Measurements from ENCODE around the gene NKTR.

NKTR gene

DNA sequence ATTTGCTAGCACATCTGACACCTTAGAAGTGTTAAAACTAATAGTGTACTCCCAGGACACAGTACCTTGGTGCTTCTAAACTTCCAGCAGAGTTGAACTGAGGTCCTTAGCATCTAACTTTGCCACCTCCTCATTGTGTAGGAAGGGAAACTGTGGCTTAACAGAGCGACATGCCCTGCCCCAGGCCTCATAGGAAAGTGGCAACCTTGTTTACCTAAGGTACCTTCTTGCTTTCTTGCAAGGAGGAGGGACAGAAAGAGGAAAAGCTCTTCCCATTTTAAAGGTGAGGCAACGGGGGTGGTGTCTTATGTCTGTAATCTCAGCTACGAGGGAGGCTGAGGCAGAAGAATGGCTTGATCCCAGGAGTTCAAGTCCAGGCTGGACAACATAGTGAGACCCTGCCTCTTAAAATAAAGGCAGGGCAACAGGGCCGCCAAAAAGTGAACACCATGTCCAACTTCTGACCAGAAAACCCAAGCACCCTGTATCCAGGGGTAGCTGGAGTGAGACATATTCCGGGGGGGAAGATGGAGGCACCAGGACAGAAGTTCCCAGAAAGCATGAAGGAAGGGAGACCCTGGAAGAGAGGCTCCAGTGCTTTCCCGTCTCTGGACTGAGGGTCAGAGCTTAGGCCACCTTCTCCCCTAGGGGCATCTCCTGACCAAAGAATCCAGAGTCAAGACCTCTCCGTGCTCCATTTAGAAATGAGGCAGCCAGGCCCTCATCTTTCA, 84.3 kb downstream of the NKTR start:
- H3K4me3 ChIP-seq (ENCODE audit: low read depth, low read length) = no peak overlapping the region
- in situ Hi-C loops (cut with HindIII; ENCODE audit: low pct_ligation_motif_present, low sequenced_read_pairs) = no loop called here
- DNase-seq = no peak
- no peak overlapping the region for H3K27ac ChIP-seq
- H3K27me3 ChIP-seq (replicated peaks) = peaks cover 9% of the 10 kb centered on the region
- TF ChIP-seq, protein P1, sequence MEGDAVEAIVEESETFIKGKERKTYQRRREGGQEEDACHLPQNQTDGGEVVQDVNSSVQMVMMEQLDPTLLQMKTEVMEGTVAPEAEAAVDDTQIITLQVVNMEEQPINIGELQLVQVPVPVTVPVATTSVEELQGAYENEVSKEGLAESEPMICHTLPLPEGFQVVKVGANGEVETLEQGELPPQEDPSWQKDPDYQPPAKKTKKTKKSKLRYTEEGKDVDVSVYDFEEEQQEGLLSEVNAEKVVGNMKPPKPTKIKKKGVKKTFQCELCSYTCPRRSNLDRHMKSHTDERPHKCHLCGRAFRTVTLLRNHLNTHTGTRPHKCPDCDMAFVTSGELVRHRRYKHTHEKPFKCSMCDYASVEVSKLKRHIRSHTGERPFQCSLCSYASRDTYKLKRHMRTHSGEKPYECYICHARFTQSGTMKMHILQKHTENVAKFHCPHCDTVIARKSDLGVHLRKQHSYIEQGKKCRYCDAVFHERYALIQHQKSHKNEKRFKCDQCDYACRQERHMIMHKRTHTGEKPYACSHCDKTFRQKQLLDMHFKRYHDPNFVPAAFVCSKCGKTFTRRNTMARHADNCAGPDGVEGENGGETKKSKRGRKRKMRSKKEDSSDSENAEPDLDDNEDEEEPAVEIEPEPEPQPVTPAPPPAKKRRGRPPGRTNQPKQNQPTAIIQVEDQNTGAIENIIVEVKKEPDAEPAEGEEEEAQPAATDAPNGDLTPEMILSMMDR (IDR thresholded peaks at IDR 0.05; ENCODE audit: low read depth, low read length, missing control alignments) = no peak
- H3K36me3 ChIP-seq (replicated peaks) = no peaks in the 10 kb centered on the region

DNA sequence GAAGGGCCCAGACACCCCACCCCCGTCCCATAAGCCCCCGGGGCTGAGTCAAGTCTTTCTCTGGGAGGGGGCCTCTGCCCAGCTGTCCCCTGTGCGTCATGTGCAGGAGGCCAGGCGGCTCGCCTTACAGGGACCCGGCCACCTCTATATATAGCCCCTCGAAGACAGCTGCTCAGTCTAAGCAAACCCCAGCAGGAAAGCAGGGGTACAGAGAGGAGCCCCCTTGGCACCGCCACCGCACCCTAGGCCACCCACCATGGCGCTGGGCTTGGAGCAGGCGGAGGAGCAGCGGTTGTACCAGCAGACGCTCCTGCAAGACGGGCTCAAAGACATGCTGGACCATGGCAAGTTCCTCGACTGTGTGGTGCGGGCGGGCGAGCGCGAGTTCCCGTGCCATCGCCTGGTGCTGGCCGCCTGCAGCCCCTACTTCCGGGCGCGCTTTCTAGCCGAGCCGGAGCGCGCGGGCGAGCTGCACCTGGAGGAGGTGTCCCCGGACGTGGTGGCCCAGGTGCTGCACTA, 84.9 kb downstream of the NKTR start, which contains the start of gene KLHL40:
Gene KLHL40, plus strand, starts transcription at position 175 of the 519 bp plus-strand sequence. Its CDS starts 82 bp downstream, at position 257.
- no peak for DNase-seq
- Histone ChIP-seq H3K36me3 (replicated peaks) (no peaks in the 10 kb centered on the region), H3K4me3 (ENCODE audit: low read depth, low read length) (no peak within 1 kb of the TSS), H3K27ac (no peak within 1 kb of the TSS), H3K27me3 (replicated peaks) (peaks cover 11% of the 10 kb centered on the region)
- in situ Hi-C loops (cut with HindIII; ENCODE audit: low pct_ligation_motif_present, low sequenced_read_pairs) = no loop called here
- TF ChIP-seq, protein P1 (IDR thresholded peaks at IDR 0.05; ENCODE audit: low read depth, low read length, missing control alignments) = no peak

DNA sequence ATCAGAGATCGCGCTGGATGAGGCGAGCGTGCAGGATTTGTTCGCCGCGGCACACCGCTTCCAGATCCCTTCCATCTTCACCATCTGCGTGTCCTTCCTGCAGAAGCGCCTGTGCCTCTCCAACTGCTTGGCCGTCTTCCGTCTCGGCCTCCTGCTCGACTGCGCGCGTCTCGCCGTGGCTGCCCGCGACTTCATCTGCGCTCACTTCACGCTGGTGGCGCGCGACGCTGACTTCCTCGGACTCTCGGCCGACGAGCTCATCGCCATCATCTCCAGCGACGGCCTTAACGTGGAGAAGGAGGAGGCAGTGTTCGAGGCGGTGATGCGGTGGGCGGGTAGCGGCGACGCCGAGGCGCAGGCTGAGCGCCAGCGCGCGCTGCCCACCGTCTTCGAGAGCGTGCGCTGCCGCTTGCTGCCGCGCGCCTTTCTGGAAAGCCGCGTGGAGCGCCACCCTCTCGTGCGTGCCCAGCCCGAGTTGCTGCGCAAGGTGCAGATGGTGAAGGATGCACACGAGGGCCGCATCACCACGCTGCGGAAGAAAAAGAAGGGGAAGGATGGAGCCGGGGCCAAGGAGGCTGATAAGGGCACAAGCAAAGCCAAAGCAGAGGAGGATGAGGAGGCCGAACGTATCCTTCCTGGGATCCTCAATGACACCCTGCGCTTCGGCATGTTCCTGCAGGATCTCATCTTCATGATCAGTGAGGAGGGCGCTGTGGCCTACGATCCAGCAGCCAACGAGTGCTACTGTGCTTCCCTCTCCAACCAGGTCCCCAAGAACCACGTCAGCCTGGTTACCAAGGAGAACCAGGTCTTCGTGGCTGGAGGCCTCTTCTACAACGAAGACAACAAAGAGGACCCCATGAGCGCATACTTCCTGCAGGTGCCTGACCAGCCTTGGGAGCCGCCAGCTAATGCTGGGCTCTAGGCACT, 85.7 kb downstream of the NKTR start:
- H3K27ac ChIP-seq = no peak overlapping the region
- no peaks in the 10 kb centered on the region for H3K36me3 ChIP-seq (replicated peaks)
- in situ Hi-C loops (cut with HindIII; ENCODE audit: low pct_ligation_motif_present, low sequenced_read_pairs) = no loop called here
- TF ChIP-seq, protein P1 (IDR thresholded peaks at IDR 0.05; ENCODE audit: low read depth, low read length, missing control alignments) = no peak
- no peak overlapping the region for H3K4me3 ChIP-seq (ENCODE audit: low read depth, low read length)
- H3K27me3 ChIP-seq (replicated peaks) = peaks cover 13% of the 10 kb centered on the region
- no peak for DNase-seq

DNA sequence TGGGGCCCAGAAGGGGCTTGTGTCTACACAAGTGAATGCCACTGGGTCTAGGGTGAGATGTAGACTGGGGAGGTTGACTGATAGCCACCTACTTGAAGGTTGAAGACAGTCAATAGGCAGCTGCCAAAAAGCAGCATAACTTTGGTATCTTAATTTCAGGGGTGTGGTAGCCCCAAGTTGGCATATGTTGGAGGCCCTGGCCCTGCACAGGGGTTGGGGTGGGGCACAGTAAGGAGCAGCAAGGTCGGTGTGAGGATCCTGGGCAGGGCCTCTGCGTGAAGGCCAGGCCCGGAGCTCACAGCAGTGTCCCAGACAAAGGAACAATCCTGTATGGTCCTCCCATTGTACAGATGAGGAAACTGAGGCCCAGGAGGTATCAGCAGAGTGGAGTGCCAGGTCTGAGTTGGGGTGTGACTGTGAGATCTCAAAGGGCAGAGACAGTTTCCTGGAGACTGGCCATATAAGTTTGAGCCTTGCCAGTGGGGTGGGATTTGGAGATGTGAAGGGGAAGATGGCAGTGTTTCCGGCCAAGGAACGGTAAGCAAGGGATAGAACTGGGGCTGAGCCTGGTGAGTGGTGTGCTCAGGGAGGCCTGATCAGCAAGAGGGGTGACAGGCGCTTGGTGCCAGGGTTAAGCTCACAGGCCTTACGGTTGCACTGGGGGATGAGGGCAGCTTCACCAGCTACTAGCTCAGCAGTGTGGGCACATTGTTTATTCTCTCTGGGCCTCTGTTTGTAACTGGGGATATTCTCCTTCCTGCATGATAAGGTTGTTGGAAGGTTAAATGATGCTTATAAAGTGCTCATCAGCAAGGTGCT, 86.6 kb downstream of the NKTR start:
- in situ Hi-C loops (cut with HindIII; ENCODE audit: low pct_ligation_motif_present, low sequenced_read_pairs) = no loop called here
- H3K4me3 ChIP-seq (ENCODE audit: low read depth, low read length) = no peak overlapping the region
- no peak overlapping the region for H3K27ac ChIP-seq
- H3K36me3 ChIP-seq (replicated peaks) = no peaks in the 10 kb centered on the region
- TF ChIP-seq, protein P1 (IDR thresholded peaks at IDR 0.05; ENCODE audit: low read depth, low read length, missing control alignments) = no peak
- no peak for DNase-seq
- H3K27me3 ChIP-seq (replicated peaks) = peaks cover 13% of the 10 kb centered on the region

DNA sequence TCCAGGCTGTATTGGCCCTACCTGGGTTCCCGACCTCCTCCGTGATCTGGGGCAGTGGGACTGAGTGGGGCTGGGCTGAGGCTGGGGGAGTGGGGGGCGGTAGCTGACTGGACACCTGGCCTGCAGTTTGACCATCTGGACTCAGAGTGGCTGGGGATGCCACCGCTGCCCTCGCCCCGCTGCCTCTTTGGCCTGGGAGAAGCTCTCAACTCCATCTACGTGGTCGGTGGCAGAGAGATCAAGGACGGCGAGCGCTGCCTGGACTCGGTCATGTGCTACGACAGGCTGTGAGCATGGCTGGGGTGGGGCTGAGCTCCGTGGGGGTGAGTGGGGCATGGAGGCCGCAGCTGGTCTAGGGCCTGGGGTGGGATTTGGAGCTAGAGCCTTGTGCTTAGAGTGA, 87.5 kb downstream of the NKTR start:
- TF ChIP-seq, protein P1 (IDR thresholded peaks at IDR 0.05; ENCODE audit: low read depth, low read length, missing control alignments) = no peak
- DNase-seq = no peak
- Histone ChIP-seq H3K27me3 (replicated peaks) (peaks cover 13% of the 10 kb centered on the region), H3K36me3 (replicated peaks) (no peaks in the 10 kb centered on the region), H3K4me3 (ENCODE audit: low read depth, low read length) (no peak overlapping the region), H3K27ac (no peak overlapping the region)
- in situ Hi-C loops (cut with HindIII; ENCODE audit: low pct_ligation_motif_present, low sequenced_read_pairs) = no loop called here
